Neural cell (in vitro differentiated cells): ENCODE measurements around the gene SLC1A2.

Experiments
- EP300 ChIP-seq: fragments of 450-650 bp; conservative IDR thresholded peaks from 2 replicates; pipeline ENCODE4 v1.6.1; 2014; ENCODE audit warnings: antibody characterized with exemption, mild to moderate bottlenecking, moderate library complexity; ENCODE audit not compliant: poor library complexity, severe bottlenecking
- POLR2AphosphoS5 ChIP-seq: IDR thresholded peaks from 2 replicates; pipeline ENCODE4 v1.6.1; 2012
- RAD21 ChIP-seq: fragments of 450-650 bp; conservative IDR thresholded peaks from 2 replicates; pipeline ENCODE4 v1.6.1; 2014; ENCODE audit warnings: antibody characterized with exemption, mild to moderate bottlenecking, moderate library complexity
- SMC3 ChIP-seq: fragments of 450-650 bp; conservative IDR thresholded peaks from 2 replicates; pipeline ENCODE4 v1.6.1; 2014; ENCODE audit warnings: antibody characterized with exemption, mild to moderate bottlenecking, moderate library complexity; ENCODE audit not compliant: poor library complexity
- TF ChIP-seq, protein P1 (sequence below): fragments of 450-650 bp; IDR thresholded peaks from 2 replicates; pipeline ENCODE4 v1.5.1; 2014; ENCODE audit warnings: antibody characterized with exemption, mild to moderate bottlenecking, moderate library complexity; ENCODE audit not compliant: poor library complexity, severe bottlenecking

DNA sequence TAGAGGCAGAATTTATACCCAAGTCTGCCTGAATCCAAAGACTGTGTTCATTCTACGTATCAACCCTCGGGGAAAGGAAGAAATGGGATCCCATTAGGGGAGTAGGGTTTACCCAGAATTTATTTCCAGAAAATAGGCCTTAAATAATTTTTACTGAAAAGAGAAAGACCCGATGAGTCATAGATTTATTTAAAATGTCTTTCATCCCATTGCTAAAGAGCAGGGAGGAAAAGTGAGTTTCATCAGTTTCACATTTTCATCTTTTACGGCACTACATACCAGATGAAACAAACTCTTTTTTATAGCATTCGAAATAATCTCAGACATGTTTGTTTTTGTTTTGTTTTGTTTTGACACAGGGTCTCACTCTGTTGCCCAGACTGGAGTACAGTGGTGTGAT is 31.3 kb downstream of the SLC1A2 start:
- TF ChIP-seq SMC3, result no peak
- TF ChIP-seq RAD21, result no peak
- TF ChIP-seq, protein P1, sequence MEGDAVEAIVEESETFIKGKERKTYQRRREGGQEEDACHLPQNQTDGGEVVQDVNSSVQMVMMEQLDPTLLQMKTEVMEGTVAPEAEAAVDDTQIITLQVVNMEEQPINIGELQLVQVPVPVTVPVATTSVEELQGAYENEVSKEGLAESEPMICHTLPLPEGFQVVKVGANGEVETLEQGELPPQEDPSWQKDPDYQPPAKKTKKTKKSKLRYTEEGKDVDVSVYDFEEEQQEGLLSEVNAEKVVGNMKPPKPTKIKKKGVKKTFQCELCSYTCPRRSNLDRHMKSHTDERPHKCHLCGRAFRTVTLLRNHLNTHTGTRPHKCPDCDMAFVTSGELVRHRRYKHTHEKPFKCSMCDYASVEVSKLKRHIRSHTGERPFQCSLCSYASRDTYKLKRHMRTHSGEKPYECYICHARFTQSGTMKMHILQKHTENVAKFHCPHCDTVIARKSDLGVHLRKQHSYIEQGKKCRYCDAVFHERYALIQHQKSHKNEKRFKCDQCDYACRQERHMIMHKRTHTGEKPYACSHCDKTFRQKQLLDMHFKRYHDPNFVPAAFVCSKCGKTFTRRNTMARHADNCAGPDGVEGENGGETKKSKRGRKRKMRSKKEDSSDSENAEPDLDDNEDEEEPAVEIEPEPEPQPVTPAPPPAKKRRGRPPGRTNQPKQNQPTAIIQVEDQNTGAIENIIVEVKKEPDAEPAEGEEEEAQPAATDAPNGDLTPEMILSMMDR, result no peak
- no peak for TF ChIP-seq POLR2AphosphoS5
- no peak for TF ChIP-seq EP300
